Activated naive CD4-positive, alpha-beta T cell treated with anti-CD3 and anti-CD28 coated beads, Interleukin-2, amount 50 U/mL, for 16 hours (primary cell): ENCODE data around the gene PARP11.

Source experiments
- DNase-seq: peaks from one replicate; pipeline ENCODE4 v3.0.0-alpha.2; 2020

The PARP11 gene

DNA sequence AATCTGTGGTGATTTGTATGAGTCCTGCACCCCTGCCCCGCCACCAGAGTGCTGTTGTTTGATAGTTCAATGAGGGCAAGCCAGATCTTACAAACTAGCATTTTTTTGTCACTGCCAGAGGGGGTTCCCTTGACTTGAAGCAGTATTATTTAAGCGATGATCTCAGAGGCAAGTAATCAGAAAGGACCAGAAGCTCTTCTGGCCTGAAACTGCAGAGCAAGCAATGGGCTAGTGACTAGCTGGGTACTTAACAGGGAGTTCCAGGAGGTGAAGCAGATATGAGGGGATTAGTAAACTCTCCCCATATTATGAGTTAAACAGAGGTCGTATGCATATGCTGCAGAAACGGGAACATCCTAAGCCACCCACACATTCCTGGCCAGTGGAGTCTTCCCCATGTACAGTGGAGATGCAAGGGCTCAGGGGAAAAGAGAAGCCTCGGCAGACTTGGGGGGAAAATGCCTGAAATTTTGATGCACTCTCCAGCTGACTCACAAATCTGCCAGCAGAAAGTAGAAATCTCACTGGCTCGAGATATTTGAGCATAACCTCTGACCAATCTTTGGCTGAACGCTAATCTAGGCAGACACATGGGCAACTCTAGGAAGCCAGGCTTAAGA, 112.0 kb downstream of the PARP11 start:
- no peak for DNase-seq

DNA sequence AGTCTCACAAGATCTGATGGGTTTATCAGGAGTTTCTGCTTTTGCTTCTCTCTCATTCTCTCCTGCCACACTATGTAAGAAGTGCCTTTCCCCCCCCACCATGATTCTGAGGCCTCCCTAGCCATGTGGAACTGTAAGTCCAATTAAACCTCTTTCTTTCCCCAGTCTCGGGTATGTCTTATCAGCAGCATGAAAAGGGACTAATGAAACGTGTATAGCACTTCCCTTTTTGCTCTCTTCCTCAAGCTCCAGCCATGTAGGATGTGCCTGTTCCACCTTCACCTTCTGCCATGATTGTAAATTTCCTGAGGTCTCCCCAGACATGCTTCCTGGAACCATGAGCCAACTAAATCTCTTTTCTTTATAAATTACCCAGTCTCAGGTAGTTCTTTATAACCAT, 113.3 kb downstream of the PARP11 start:
- no peak for DNase-seq
